Measurements from ENCODE around the gene CACNA1I.

DNA sequence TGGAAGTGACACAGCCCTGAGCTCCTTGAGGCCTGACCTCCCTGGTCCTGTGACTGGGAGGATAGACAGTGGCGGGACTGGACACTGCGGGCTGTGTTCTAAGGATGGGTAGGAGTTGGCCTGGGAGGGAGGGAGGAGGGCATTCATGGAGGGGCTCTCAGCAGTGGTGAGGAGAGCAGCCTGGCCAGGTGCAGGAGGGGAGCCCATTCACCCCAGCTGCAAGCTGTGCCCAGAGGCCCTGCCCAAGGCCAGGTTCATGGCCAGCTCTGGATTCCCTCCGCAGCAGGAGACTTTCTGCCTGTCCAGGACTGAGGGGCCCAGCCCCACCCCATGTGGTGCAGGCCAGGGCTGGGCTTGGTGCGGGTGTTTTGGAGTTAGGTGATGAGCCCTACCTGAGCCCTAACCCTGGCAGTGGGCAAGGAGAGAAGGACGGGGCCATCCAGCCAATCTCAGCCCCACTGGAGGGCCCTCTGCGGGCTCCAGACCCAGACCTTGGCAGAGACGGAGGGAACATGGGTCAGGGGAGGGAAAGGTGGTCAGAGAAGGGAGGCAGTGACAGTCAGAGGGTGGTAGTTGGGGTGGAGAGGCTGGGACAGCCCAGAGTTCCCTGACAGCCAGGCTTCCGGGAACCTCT is 26.8 kb downstream of the CACNA1I start:
- TF ChIP-seq CTCF (IDR thresholded peaks at IDR 0.05; ENCODE audit: low read depth, low read length) (no peak), POLR2A (IDR thresholded peaks at IDR 0.05; ENCODE audit: extremely low read depth, insufficient read length) (no peak)
